Mesenteric fat pad (tissue), 1 donor: ENCODE data around the gene CPOX. TPM values are rescaled to one million over a fixed set of nuclear protein-coding genes. Genes with fewer than 3 reads are reported as not detected.
A peak's percentile ranks its signal among the peaks of the same experiment; 100 is the strongest.
"Not testable (repeated sequence)": the region's sequence is repeated elsewhere in the genome, so short reads cannot be mapped to it uniquely, and the experiment has no call there.

Experiments
- DNase-seq: peaks from one replicate; pipeline ENCODE4 v3.0.0-alpha.2; 2020; ENCODE audit warnings: low spot score
- long read RNA-seq: library from polyadenylated mRNA; unstranded; transcript quantifications from one replicate; pipeline ENCODE4 v2.0.0, GENCODE V29; 2020
- total RNA-seq: library from RNA; stranded (reverse); fragmentation: NEBNext Ultra II Directional; extraction: Animal tissue kit (Norgen Biotek cat#: 25700); gene quantifications from one replicate; pipeline ENCODE4 v1.2.1, GENCODE V29; 2021
- donor health status: DM: yes; HTN: yes; CAD: no.

Gene CPOX
- total RNA-seq, result 14.7 TPM
- long read RNA-seq, partial matches to known transcripts, result 0 of 1 reads
- long read RNA-seq, other reads (novel, unspliced or antisense), result 0 of 1 reads

DNA sequence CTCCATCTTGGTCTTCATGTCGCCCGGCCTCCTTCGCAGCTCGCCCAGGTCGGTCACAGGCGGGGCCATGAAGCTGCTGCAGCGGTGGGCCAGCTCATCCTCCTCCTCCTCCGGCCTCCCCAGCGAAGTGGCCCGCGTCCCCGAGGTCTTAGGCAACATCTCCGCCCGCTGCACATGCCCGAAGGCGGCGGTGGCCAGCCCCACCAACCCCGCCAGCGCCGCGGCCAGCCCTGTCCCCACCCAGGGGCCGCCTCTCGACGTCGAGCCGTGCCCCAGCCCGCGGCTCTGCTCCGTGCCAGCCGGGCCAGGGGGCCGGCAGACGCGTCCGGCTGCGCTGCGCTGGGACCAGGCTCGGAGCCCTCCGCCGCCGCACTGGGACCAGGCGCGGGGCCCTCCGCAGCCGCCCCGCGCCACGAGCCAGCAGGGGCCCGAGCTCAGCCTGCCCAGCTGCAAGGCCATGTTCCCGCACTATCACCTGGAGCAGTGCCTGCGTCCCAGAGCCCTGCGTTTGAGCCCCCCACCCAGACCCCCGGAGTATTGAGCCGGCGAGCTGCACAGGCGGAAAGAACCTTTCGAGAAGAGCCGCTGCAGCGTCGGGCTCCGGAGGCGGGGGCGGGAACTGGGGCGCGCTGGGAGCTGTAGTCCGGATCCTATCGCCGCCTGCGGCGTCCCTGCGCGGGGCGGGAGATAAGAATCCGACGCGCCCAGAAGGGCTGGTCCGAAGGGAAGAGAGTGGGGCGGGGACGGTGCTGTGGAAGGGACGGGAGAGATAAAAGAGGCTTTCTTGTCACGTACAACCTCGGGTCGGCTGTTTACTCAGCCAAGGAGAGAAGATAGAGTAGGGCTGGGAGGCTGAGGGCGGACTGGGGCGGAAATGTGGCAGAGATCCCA is at the start of gene CPOX:
CPOX (minus strand) TSS at position 566 of the 891 bp plus-strand sequence; CDS start at position 459, 107 bp downstream.
- DNase-seq, result peak; percentile 95

DNA sequence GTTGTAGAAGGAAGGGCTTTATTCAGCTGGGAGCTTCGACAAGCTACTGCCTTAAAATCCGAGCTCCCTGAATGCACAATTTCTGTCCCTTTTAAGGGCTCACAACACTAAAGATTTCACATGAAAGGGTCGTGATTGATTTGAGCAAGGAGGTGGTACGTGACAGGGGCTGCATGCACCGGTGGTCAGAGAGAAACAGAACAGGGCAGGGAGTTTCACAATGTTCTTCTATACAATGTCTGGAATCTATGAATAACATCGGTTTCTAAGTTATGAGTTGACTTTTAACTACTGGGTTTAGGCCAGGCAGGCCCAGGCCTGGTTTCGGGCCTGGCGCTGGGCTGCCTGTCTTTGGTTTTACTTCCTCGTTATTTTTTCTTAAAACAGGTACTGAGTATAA is 49.4 kb upstream of the CPOX start:
- not testable (repeated sequence) for DNase-seq

DNA sequence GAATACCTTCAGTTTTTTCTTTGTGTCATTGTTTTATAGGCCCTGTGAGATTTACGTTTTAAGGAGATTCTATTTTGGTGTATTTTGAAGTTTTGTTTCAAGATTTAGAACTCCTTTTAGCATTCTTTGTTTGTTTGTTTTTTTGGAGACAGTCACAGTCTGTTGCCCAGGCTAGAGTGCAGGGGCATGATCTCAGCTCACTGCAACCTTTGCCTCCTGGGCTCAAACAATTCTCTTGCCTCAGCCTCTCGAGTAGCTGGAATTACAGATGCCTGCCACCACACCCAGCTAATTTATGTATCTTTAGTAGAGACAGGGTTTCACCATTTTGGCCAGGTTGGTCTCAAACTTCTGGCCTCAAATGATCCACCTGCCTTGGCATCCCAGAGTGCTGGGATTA is 48.3 kb upstream of the CPOX start:
- DNase-seq, result not testable (repeated sequence)

DNA sequence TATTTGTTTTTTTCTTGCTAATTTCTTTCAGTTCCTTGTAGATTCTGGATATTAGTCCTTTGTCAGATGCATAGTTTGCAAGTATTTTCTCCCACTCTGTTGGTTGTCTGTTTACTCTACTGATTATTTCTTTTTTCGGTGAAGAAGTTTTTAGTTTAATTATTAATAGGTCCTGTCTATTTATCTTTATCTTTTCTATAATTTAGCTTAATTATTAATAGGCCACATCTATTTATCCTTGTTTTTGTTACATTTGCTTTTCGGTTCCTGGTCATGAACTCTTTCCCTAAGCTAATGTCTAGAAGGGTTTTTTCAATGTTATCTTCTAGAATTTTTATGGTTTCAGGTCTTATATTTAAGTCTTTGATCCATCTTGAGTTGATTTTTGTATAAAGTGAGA is 45.1 kb upstream of the CPOX start:
- DNase-seq, result not testable (repeated sequence)

DNA sequence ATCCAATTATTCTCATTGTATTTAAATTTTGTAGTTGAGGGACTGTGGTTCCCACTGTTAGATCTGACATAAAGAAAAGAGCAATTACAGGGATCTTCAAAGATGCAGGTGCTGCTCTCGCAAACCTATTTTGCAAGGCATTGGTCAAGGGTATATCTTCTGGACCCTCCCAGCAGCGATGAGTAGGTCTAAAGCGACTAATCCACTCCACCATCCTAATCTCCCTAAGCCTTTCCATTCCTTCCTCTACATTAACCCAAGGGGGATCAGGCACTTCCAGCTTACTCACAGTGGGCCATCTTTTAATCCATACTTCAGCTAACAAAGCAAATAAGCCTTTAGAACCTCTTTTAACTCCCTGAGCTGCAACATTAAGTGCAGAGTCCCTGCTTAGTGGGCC is 37.0 kb upstream of the CPOX start:
- no peak for DNase-seq

DNA sequence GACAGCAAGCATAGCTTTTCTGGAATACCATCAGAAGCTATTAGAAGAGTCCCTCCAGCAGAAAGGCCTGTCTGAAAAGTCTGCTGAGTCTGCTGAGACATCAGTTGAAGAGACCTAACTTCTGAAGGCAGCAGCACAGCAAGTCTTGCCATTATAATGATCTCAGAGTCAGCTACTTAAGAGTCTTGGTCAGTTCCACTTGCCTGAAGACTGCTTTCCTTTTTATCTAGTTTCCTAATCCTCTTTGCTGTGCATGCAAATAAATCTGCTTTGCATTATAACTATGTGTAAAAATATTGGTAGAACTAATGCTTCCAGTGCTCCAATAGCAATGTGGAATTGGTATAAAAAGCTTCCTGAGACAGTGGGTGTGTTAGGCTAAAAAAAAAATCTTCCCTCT is 34.9 kb upstream of the CPOX start:
- DNase-seq, result no peak

DNA sequence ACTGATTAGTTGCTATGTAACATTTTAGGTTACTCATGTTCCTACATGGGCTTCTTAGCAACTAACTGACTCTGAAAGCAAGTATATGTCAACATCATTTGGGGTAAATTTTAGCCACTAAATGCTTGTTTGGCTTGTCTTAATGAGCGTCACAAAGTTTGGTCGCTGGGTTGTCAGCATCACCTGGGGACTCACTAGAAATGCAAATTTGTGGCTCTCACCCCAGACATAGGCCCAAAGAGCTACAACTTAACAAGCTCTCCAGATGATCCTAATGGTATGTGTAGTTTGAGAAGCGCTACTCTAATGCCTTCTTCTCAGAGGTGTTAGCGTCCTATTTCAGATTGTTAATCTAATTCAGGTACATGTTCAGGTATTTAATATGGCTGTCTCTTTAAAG is 32.7 kb upstream of the CPOX start:
- no peak for DNase-seq

DNA sequence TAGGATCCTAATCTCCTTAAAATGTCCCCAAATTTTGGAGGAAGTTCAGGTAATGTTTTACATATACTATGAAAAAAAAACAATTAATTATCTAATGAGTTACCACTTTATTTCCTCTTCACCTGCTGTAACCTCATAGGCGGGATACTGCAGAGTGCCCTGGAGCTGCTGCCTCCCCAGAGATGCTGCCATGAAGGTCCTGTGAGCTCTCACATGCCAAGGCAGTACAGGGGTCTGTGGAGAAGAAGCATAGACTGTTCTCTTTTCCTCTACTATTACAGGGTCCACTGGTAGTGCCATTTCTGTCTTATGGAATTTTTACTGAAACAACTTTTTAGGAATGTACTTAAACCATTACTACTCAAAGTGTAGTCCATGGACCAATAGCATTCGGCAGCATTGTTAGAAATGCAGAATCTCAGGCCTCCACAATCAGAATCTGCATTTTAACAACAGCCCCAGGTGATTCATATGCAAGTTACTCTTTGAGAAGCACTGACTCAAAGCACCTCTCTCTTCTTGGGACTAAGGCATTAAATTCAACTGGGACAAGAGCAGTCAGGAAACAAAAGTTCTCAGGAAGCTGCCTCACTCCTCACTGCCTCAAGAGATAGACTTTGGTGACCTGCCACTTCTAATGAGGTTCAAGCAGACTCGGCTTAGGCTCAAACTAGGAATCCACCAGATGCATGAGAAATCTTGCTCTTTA is 30.3 kb upstream of the CPOX start:
- DNase-seq, result no peak

DNA sequence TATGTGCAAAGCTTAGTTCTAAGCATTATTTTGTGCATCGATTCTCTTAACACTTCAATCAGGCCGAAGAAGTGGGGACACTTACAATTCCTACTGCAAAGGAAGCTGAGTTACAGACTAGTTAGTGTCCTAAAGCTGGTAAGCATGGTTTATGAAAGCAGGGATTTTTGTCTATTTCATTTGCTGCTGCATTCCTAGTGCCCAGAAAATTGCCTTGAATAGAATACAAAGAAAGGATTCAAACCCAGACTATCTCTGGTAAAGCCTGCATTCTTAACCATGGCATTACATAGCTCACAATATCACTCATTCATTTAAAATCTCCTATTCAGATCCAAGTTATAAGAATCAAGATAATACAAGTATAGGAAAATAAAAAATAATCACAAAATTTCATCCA is 24.4 kb upstream of the CPOX start:
- no peak for DNase-seq

DNA sequence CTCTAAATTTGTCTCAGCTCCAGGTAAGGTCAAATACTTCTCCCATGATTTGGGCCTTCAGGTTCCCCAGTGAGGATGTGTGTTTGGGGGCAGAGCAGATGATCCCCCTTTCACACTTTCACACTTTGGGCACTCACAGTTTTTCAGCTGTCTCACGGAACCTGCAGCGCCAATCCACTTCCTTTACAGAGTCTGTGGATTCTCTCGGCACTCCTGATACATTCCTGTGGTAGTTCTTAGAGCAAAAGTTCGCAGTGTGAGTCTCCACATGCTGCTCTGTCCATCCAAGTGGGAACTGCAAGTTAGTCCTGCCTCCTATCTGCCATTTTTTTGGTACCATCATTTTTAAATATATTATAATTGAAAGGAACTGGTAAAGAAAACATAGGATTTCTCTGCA is 20.2 kb upstream of the CPOX start:
- DNase-seq, result no peak

DNA sequence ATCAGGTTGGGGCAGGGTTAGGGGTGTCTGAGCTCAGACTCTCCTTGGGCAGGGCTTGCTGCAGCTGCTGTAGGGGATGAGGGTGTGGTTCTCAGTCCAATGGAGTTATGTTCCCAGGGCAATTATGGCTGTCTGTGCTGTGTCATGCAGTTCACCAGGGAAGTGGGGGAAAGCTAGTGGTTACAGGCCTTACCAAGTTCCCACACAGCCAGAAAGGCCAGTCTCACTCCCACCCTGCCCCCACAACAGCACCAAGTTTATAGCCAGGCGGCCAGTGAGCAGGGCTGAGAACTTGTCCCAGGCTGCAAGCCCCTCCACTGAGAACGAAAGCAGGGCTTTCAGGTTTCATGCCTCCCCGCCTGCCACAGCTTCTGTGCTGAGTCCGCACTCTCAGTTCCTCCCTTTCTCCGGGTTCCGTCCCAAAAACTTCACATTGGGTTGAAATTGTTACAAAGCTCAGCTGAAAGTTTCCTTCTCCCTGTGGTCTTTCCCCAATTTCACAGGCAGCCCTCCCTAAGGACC is 19.6 kb upstream of the CPOX start:
- DNase-seq, result no peak

DNA sequence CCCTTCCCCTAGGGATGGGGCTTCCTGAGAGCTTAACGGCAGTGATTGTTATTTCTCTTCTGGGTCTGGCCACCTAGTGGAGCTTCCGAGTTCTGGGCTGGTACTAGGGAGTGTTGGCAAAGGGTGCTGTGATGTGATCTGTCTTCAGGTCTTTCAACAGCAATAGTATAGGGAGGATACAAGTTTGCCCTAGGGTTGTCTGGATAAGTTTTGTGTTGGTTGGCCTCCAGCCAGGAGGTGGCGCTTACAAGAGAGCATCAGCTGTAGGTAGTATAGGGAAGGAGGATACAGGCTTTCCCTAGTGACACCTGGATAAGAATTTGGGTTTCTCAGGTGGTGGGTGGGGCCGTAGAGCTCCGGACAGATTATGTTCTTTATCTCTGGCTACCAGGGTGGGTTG is 19.2 kb upstream of the CPOX start:
- no peak for DNase-seq

DNA sequence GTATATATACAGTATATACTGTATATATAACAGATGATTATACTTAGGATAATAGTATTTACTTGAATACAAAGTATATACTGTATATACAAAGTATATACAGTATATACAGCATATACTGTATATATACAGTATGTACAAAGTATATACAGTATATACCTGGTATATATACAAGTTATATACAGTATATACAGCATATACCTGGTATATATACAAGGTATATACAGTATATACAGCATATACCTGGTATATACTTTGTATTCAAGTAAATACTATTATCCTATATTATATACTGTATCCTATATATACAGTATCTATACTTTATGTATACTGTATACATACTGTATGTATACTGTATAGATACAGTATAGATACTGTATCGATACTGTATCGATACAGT is 14.6 kb upstream of the CPOX start:
- DNase-seq, result no peak

DNA sequence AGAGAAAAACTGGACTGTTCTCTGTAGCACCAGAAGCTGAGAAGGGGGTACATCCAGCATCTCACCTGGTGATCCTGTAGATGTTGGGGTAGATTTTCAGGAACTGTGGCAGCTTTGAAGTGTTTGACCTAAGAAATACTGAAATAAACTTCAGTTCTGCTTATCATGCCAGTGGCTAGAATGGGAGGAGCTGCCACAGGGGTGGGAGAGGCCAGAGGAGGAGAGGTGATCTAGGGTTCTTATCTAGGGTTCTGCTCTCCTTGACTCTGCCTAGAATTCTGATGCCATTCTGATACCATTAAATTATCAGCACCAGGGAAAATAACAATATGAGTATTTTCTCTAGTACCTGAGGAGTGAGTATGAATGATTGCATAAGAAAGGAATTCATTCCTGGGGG is 10.2 kb upstream of the CPOX start:
- DNase-seq, result no peak

DNA sequence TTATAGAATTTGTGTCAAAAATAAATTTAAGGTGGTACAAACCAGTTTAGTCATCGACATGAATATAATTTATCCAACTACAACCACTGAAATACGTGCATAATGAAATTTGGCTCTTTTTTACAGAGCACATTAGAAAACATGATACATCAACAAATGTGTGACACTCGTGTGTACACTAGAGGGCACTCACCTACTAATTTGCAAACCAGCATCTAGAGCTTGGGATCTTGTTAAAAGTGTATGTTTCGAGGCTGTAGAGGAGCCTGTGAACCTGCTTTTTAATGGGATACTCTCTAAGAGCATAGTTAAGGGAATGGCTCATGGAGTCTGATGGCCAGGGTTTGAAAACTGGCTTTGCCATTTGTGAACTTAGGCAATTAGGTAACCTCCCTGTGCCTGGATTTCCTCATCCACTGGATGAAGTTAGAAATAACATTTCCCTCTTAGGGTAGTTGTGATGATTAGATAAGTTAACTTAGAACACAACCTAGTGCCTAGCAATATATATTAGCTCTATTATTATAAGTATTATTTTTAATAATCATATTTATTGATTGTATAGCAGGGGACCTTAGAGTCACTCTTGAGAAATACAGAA is 8.8 kb upstream of the CPOX start:
- no peak for DNase-seq

DNA sequence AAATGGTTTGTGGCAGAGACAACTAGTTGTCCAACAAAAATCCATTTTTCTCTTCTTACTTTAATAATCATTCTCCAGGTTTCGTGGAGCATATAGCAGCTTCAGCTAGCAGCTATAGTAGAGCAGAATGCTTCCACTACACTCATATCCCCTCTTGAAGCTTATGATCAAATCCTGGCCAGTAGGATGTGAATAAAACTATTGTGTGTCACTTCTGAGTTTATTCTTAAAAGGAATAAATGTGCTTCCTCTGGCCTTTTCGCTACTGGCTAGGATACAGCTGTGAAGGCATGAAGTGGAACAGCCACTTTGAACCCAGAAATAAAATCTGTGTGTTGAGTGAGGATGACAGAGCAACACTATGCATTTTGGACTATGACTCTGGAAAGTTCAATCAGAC is 7.8 kb upstream of the CPOX start:
- no peak for DNase-seq

DNA sequence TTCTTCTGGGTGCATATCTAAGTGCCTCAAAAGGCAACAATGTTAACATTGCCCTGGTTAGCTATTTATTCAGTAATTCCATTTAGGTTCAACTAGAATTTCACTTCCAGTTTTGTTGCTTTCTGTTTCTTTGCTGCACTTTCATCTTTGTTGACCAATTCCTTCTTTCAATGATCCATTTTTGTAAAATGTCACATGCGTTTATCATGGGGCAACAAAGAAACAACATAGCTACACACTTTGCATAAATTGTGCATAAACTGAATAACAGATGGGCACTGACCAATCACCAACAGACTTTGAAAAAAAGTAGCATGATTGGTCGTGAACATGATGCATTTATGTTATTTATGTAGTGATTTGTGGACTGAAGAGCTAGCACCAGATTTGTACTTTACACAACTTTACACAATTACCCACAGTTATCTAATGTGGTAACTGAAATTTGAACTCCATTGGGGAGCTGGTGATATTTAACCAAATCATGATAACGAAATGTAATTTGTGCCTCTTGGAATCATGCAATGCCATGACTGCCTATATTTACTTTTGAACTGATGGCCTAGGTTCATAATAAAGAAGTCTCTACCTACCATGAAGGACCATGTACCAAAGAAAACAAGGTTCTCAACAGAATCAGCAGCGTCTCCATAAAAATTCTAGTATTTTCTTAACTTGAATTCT is 7.1 kb upstream of the CPOX start:
- DNase-seq, result no peak

DNA sequence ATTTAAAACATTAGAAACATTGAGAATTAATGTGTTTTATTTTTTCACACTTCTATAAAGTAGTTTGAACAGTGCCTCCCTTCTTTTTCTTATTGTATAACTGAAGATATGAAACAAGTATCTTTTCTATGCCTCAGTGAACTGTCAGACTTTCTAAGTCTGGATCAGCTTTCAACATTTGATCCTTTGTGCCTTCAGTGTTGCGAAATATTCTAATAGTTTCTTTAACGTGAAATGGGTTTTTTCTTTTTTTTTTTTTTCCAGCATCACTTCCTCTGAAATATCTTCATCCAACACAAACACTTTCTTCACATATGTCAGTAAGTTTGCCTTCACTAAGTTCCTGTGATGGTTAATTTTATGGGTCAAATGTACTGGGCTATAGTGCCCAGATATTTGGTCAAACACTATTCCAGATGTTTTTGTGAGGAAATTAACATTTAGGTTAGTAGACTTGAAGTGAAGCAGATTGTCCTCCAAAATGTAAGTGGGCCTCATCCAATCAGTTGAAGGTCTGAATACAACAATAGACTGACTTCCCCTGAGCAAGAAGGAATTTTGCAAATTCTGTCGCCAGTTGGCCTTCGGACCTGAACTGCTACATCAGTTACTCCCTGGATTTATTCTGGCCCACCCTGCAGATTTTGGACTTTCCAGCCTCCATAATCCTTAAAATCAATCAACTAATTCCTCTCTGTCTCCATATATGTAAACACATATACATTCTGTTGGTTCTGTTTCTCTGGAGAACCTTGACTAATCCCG is 6.4 kb upstream of the CPOX start:
- no peak for DNase-seq

DNA sequence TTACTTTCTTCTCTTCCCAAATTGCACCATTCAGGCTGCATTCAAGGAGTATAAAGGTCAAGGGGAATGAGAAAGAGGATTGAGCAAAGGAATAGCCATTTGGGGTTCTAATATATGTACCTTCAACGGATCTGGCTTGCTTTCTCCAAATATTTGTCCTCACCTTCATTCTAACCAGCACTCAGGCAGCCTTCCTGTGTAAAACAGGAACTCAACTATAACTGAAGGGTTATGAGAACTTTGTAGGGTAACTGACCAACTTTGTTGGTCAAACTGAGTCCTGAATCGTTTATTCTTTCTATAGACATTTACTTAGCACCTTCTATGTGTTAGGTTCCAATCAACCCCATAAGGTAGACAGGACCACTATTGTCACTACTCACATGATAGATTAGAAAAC is 5.1 kb upstream of the CPOX start:
- no peak for DNase-seq
